ENCODE measurements around the gene REPS1. TPM values are rescaled to one million over a fixed set of nuclear protein-coding genes. Genes with fewer than 3 reads are reported as not detected.

The REPS1 gene
- total RNA-seq, 1 experiment from 2014 or later: 55.1 TPM

DNA sequence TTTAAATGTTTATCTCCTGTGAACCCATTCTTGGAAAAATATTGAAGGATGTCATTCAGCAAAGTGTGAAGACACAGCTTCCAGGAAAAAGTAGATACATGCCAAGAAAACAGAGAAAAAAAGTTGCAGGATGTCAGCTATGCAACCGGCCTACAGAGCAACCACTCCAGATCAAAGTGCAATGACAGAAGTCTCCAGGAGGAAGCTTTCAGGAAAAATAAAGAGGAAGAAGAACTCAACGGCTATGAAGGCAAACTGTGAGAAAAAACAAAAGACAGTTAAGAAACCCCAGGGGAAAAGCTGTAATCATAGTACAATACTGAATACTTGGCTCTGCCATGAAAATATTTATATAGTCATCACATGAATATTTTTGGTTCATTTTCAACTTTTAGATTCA is 30.6 kb downstream of the REPS1 start (continued):
- TF ChIP-seq, protein P1, sequence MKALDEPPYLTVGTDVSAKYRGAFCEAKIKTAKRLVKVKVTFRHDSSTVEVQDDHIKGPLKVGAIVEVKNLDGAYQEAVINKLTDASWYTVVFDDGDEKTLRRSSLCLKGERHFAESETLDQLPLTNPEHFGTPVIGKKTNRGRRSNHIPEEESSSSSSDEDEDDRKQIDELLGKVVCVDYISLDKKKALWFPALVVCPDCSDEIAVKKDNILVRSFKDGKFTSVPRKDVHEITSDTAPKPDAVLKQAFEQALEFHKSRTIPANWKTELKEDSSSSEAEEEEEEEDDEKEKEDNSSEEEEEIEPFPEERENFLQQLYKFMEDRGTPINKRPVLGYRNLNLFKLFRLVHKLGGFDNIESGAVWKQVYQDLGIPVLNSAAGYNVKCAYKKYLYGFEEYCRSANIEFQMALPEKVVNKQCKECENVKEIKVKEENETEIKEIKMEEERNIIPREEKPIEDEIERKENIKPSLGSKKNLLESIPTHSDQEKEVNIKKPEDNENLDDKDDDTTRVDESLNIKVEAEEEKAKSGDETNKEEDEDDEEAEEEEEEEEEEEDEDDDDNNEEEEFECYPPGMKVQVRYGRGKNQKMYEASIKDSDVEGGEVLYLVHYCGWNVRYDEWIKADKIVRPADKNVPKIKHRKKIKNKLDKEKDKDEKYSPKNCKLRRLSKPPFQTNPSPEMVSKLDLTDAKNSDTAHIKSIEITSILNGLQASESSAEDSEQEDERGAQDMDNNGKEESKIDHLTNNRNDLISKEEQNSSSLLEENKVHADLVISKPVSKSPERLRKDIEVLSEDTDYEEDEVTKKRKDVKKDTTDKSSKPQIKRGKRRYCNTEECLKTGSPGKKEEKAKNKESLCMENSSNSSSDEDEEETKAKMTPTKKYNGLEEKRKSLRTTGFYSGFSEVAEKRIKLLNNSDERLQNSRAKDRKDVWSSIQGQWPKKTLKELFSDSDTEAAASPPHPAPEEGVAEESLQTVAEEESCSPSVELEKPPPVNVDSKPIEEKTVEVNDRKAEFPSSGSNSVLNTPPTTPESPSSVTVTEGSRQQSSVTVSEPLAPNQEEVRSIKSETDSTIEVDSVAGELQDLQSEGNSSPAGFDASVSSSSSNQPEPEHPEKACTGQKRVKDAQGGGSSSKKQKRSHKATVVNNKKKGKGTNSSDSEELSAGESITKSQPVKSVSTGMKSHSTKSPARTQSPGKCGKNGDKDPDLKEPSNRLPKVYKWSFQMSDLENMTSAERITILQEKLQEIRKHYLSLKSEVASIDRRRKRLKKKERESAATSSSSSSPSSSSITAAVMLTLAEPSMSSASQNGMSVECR (CRISPR knock-in tag; IDR thresholded peaks at IDR 0.05; ENCODE audit: borderline replicate concordance): no peak
- TF ChIP-seq NR2C2 (CRISPR knock-in tag; IDR thresholded peaks at IDR 0.05): no peak
- TF ChIP-seq, protein P2, sequence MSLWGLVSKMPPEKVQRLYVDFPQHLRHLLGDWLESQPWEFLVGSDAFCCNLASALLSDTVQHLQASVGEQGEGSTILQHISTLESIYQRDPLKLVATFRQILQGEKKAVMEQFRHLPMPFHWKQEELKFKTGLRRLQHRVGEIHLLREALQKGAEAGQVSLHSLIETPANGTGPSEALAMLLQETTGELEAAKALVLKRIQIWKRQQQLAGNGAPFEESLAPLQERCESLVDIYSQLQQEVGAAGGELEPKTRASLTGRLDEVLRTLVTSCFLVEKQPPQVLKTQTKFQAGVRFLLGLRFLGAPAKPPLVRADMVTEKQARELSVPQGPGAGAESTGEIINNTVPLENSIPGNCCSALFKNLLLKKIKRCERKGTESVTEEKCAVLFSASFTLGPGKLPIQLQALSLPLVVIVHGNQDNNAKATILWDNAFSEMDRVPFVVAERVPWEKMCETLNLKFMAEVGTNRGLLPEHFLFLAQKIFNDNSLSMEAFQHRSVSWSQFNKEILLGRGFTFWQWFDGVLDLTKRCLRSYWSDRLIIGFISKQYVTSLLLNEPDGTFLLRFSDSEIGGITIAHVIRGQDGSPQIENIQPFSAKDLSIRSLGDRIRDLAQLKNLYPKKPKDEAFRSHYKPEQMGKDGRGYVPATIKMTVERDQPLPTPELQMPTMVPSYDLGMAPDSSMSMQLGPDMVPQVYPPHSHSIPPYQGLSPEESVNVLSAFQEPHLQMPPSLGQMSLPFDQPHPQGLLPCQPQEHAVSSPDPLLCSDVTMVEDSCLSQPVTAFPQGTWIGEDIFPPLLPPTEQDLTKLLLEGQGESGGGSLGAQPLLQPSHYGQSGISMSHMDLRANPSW (CRISPR knock-in tag; conservative IDR thresholded peaks at IDR 0.05; ENCODE audit: low read depth): no peak

DNA sequence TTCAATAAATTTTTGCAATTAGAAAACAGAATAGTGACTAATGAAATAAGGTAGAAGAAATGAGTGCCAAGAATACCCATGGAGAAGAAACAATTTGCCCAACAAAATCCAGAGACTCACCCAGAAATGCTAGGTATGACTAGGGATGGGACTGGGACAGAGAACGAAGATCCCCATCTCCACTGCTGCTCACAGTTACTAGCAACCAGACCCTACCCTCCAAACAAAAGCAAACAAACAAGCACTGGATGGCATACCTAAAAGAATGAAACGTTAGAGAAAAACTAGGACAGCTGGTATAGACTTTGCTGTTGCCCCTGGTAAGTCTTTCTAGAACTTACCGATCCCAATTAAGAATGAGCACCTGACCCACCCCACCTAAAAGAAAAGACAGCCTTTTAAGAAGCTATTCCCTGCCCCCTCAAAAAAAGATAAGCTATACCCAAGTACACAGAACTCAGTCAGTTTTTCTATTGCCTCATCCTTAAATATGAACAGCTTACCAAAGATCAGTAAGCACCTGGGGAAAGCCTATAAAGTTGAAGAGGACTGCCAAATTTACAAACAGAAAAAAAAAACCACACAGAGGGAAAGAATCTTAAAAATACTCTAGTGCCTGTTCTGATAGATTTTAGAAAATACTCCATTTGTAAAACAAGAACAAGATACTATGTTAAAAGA is 31.7 kb downstream of the REPS1 start:
- Mint-ChIP-seq H3K4me3 (no peak overlapping the region), H3K27ac (peak overlapping the region; percentile 30), H3K9me3 (peaks cover 6% of the 10 kb centered on the region), H3K27me3 (ENCODE audit: low read depth) (no peaks in the 10 kb centered on the region), H3K36me3 (peaks cover 6% of the 10 kb centered on the region; the same call in 1 of the 2 replicates), H3K4me1 (peaks cover 44% of the 10 kb centered on the region)
- DNase-seq (ENCODE audit: low spot score) (no peak), ATAC-seq (peak; percentile 76)
- ChIA-PET CTCF (no interaction called here), POLR2A (no interaction called here)
- no peak for TF ChIP-seq MLX (CRISPR knock-in tag; IDR thresholded peaks at IDR 0.05)
- no peak for TF ChIP-seq JUN (CRISPR knock-in tag; IDR thresholded peaks at IDR 0.05)
- TF ChIP-seq NFYB (CRISPR knock-in tag; conservative IDR thresholded peaks at IDR 0.05; ENCODE audit: low read depth): no peak
- TF ChIP-seq RORB (CRISPR knock-in tag; IDR thresholded peaks at IDR 0.05): no peak
- TF ChIP-seq ESRRA (CRISPR knock-in tag; IDR thresholded peaks at IDR 0.05; ENCODE audit: borderline replicate concordance): no peak
- TF ChIP-seq TP53 (CRISPR knock-in tag; IDR thresholded peaks at IDR 0.05): no peak
- no peak for TF ChIP-seq TEAD1 (CRISPR knock-in tag; IDR thresholded peaks at IDR 0.05)
- TF ChIP-seq, protein P2 (CRISPR knock-in tag; conservative IDR thresholded peaks at IDR 0.05; ENCODE audit: low read depth): no peak
- TF ChIP-seq AR (CRISPR knock-in tag; IDR thresholded peaks at IDR 0.05): no peak
- no peak for TF ChIP-seq SP1 (CRISPR knock-in tag; conservative IDR thresholded peaks at IDR 0.05)
- no peak for TF ChIP-seq ZNF671 (CRISPR knock-in tag; IDR thresholded peaks at IDR 0.05)
- no peak for TF ChIP-seq E2F1 (CRISPR knock-in tag; IDR thresholded peaks at IDR 0.05)
